ENCODE data around the gene LAD1. TPM values are rescaled to one million over a fixed set of nuclear protein-coding genes. Genes with fewer than 3 reads are reported as not detected.

Gene LAD1
- total and polyA plus RNA-seq, 9 of the 15 experiments (the other 6 are each of a cell fraction or from before 2014, with no cell fraction given): 0.31 TPM; not detected in 8

DNA sequence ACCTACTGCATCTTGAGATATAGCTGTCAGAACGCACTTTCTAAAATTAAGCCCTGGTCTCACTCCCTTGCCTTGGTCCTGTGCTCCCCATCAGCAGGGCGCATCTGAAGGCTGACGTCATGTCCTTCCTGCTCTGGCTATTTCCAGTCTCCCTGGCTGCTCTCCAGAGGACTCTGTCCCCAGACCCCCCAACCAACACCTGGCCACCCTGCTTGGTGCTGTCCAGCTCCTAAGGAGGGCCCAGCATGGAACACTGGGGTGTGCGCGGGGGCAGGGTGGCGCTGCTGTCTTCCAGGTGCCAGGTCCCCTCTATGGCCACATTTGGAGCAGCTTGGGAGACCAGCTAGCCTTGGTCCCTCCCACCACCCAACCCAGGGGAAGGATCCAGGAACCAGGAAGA, 29.9 kb downstream of the LAD1 start:
- Histone ChIP-seq H3K27ac (ENCODE audit: extremely low read depth, low read depth, low read length) (no peak overlapping the region), H3K36me3 (ENCODE audit: control insufficient read depth, insufficient read depth, low read length) (no peaks in the 10 kb centered on the region), H3K79me2 (ENCODE audit: control insufficient read depth, insufficient read depth, low read length) (no peaks in the 10 kb centered on the region), H4K20me1 (replicated peaks; ENCODE audit: control insufficient read depth, insufficient read depth, low read length) (peaks cover 26% of the 10 kb centered on the region), H3K9me1 (ENCODE audit: control insufficient read depth, insufficient read depth, low read length) (no peaks in the 10 kb centered on the region), H3K4me2 (ENCODE audit: insufficient read depth, low read length) (no peak overlapping the region), H3K9me3 (replicated peaks; ENCODE audit: control insufficient read depth, insufficient read depth, low read depth, low read length) (no peaks in the 10 kb centered on the region), H3K9ac (ENCODE audit: insufficient read depth in 1 of 2, low read depth in 2 of 2, low read length in 2 of 2) (no peak overlapping the region), H3K4me1 (replicated peaks in 1 of 2; ENCODE audit: control insufficient read depth in 2 of 2, insufficient read depth in 2 of 2, low read length in 2 of 2) (no peaks in the 10 kb centered on the region), H2AFZ (ENCODE audit: low read depth, low read length) (no peak overlapping the region), H3K27me3 (ENCODE audit: control insufficient read depth in 2 of 2, insufficient read depth in 2 of 2, low read length in 2 of 2) (peaks cover 5 to 86% of the 10 kb centered on the region in 2 experiments; a peak in 3 of 5 replicates), H3K4me3 (no peak overlapping the region)
- 0% methylated on average over 6 of the region's 6 CpGs for WGBS (ENCODE audit: insufficient coverage, low coverage, missing lambda C conversion rate)
- POLR2A ChIA-PET: no interaction called here
- ATAC-seq: no peak
- CTCF ChIA-PET (ENCODE audit: low intra/inter-chr PET ratio): no interaction called here
- TF ChIP-seq HNRNPH1 (optimal IDR thresholded peaks at IDR 0.05; ENCODE audit: low read depth, low read length) (no peak), JUN (IDR thresholded peaks at IDR 0.05; ENCODE audit: borderline replicate concordance, low read depth, low read length) (no peak), JUN (CRISPR knock-in tag; IDR thresholded peaks at IDR 0.05; ENCODE audit: borderline replicate concordance) (no peak), ATF7 (IDR thresholded peaks at IDR 0.05) (peak; percentile 21; the same call in 1 of the 2 replicates)
- no peak for FAIRE-seq
- DNase-seq (ENCODE audit: extremely low read depth in 1 of 4, low spot score in 3 of 4): no peak
- no TSS peak for BruUV-seq (replicated peaks)
- intact Hi-C loops (cut with micrococcal nuclease): no loop called here
- in situ Hi-C loops (cut with MboI): no loop called here

DNA sequence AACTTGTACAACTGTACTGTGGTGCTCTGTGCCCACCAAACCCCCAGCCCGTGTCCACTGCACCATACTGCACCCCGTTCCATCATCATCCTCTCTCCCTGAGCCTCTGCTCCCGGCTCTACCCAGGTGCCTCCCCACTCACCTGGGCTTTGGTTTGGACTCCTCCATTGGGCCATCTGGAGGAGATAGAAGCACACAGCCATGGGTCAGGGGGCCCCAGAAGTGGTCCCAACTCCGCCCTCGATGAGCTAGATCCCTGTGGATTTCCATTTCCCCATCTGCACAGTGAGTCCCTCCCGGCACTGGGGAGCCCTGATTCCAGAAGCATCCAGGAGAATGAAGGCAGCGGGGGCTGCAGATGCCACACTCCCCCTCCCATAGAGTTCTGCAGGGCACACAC, 32.4 kb downstream of the LAD1 start:
- no peaks in the 10 kb centered on the region for H3K36me3 ChIP-seq (ENCODE audit: control insufficient read depth, insufficient read depth, low read length)
- intact Hi-C loops (cut with micrococcal nuclease) (no loop called here), in situ Hi-C loops (cut with MboI) (no loop called here)
- WGBS (ENCODE audit: insufficient coverage, low coverage, missing lambda C conversion rate): 0% methylated on average over 7 of the region's 7 CpGs
- H4K20me1 ChIP-seq (replicated peaks; ENCODE audit: control insufficient read depth, insufficient read depth, low read length): peaks cover 25% of the 10 kb centered on the region
- H3K79me2 ChIP-seq (ENCODE audit: control insufficient read depth, insufficient read depth, low read length): no peaks in the 10 kb centered on the region
- ChIA-PET CTCF (ENCODE audit: low intra/inter-chr PET ratio) (no interaction called here), POLR2A (interaction anchor here (0.5 to 0.6 kb wide), 2 partner anchors 90 to 292 kb away, joined by 3 read pairs; no protein-coding TSS in a partner anchor)
- no peak overlapping the region for H3K9ac ChIP-seq (ENCODE audit: insufficient read depth in 1 of 2, low read depth in 2 of 2, low read length in 2 of 2)
- H3K4me3 ChIP-seq: no peak overlapping the region
- TF ChIP-seq FOXJ2 (tag; IDR thresholded peaks at IDR 0.05): no peak
- no peak for TF ChIP-seq MEF2A (IDR thresholded peaks at IDR 0.05; ENCODE audit: control insufficient read depth, low read depth, low read length)
- TF ChIP-seq MECOM (CRISPR knock-in tag; IDR thresholded peaks at IDR 0.05): no peak
- no peak for TF ChIP-seq MTF1 (CRISPR knock-in tag; IDR thresholded peaks at IDR 0.05; ENCODE audit: borderline replicate concordance)
- TF ChIP-seq ZNF699 (CRISPR knock-in tag; IDR thresholded peaks at IDR 0.05; ENCODE audit: insufficient replicate concordance): no peak
- TF ChIP-seq NCOA1 (IDR thresholded peaks at IDR 0.05; ENCODE audit: low read depth): no peak
- no peak for TF ChIP-seq NR3C1 (CRISPR knock-in tag; IDR thresholded peaks at IDR 0.05)
- no peak for TF ChIP-seq KAT2B (IDR thresholded peaks at IDR 0.05; ENCODE audit: low read depth, low read length)
- no peak for TF ChIP-seq BRD9 (IDR thresholded peaks at IDR 0.05; ENCODE audit: low read depth, partially characterized antibody)
- TF ChIP-seq TAF1 (IDR thresholded peaks at IDR 0.05; ENCODE audit: control insufficient read depth, extremely low read depth, insufficient read depth, low read length, severe bottlenecking): no peak
- no peak for TF ChIP-seq GATA2 (CRISPR knock-in tag; IDR thresholded peaks at IDR 0.05)
- BruUV-seq (replicated peaks): no TSS peak
- H3K9me3 ChIP-seq (replicated peaks; ENCODE audit: control insufficient read depth, insufficient read depth, low read depth, low read length): no peaks in the 10 kb centered on the region
- peaks cover 2 to 91% of the 10 kb centered on the region in 2 experiments; a peak in 3 of 5 replicates for H3K27me3 ChIP-seq (ENCODE audit: control insufficient read depth in 2 of 2, insufficient read depth in 2 of 2, low read length in 2 of 2)
- no peak overlapping the region for H3K27ac ChIP-seq (ENCODE audit: extremely low read depth, low read depth, low read length)
- H3K4me2 ChIP-seq (ENCODE audit: insufficient read depth, low read length): no peak overlapping the region
- FAIRE-seq (no peak), DNase-seq (ENCODE audit: extremely low read depth in 1 of 4, low spot score in 3 of 4) (no peak), ATAC-seq (no peak)
- H3K4me1 ChIP-seq (replicated peaks in 1 of 2; ENCODE audit: control insufficient read depth in 2 of 2, insufficient read depth in 2 of 2, low read length in 2 of 2): no peaks in the 10 kb centered on the region
- H3K9me1 ChIP-seq (ENCODE audit: control insufficient read depth, insufficient read depth, low read length): no peaks in the 10 kb centered on the region
- no peak overlapping the region for H2AFZ ChIP-seq (ENCODE audit: low read depth, low read length)

Data from K562 (cell line).